GM18951 (cell line): Measurements from ENCODE around the gene POLR2J2.
A peak's percentile ranks its signal among the peaks of the same experiment; 100 is the strongest.
"Not testable (repeated sequence)": the region's sequence is repeated elsewhere in the genome, so short reads cannot be mapped to it uniquely, and the experiment has no call there.

Source experiments
- POLR2A ChIP-seq: IDR thresholded peaks from 4 replicates; pipeline ENCODE4 v1.6.1; 2011; ENCODE audit warnings: mild to moderate bottlenecking; ENCODE audit not compliant: insufficient read length, insufficient read depth; ENCODE audit errors: extremely low read depth
- in situ Hi-C: fragments of 300-500 bp; cut with MboI; formaldehyde crosslinking; loops from one replicate; pipeline ENCODE4 v1.12.0; 2022; ENCODE audit warnings: low sequenced_read_pairs, mixed read lengths, inconsistent platforms; ENCODE audit not compliant: unreplicated experiment

Gene POLR2J2

DNA sequence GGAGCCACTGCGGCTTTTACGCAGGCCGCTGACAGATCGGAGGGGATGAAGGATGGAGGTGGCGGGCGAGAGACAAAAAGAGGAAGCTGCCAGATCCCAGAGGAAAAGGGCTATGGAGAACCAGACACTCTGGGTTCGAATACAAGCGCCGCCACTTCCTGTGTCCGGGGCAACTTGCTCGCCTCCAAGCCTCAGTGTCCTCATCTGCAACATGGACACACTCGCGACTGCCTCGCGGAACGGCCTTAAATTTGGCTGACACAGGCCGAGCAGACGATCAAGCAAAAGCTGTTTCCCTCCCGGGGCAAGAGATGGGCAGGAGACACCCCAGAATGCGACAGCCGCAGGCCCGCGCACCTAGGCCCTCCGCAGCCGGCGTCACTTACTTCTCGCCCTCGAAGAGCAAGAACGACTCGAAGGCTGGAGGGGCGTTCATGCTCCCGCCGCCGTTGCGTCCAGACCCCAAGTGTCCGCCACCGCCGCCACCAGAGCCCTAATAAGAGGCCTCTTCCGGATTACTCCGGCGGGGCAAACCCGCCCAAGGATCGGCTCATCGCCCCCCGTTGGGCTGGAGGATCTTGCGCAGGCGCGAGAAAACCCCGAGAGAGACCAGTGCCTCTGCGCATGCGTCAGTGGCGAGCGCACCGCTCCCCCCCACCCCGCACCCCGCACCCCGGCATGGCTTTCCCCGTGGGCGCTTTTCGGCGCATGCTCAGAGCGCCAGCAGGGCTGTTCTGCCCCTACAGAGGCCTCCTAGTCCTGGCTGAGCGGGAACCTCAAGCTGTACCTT, at the start of gene POLR2J2:
Gene POLR2J2 (minus strand): TSS at position 498 of the 790 bp plus-strand sequence. CDS start 62 bp downstream, at position 436.
- in situ Hi-C loops, result not testable (repeated sequence)
- TF ChIP-seq POLR2A, result peak; percentile 43

DNA sequence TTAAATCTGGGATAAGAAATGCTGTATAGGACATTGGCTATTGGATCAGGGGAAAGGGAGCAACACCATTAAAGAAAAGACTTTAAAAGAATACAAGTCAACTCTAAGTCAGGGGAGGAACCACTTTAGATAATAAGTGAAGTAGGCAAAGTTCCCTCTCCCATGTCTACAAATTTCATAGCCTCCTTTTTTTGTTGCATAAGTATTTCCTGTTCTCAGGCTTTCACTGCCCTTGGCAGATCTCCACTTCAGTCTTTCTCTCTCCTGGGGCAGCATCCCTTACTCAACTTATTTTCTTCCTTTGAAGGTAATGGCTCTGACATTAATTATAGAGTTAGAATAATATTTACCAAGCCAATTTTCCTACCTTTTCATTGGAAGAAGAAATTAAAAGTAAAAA, 47.0 kb upstream of the POLR2J2 start:
- in situ Hi-C loops, result not testable (repeated sequence)

GRCh38 chr7:102715718-102716117, 44.3 kb upstream of the POLR2J2 start:
- in situ Hi-C loops, result not testable (repeated sequence)

DNA sequence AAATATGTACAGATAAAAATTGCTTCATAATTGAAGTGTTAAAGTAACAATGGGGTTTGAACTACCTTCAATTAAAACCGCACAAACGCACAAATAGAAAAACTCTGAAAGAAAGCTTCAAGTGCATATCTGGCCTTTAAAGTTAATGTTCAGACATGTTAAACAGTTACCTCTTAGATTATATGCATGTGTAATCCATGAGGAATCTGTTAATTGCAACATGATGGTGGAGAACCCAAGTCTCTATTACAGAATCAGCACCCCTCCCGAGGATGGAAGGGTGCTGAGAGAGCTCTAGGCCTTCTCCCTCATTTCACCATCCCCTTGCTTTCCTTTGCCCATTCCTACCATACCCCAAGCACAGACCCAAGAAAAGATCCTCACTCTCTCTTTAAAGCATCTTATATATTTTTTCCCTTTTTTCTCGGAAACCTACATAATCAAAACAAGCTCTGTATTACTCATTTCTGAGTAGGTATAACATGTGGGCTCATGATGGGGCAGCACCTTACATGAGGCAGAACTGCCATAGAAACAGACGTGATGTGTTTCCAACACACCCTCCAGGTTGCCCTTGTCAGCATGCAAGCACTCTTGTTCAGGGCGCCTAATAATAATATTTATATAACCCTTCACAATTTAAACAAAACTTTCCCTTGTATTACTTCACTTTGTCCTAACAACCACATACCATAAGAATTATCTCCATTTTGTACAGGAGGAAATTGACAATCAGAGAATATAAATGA, 43.5 kb upstream of the POLR2J2 start:
- in situ Hi-C loops, result not testable (repeated sequence)

DNA sequence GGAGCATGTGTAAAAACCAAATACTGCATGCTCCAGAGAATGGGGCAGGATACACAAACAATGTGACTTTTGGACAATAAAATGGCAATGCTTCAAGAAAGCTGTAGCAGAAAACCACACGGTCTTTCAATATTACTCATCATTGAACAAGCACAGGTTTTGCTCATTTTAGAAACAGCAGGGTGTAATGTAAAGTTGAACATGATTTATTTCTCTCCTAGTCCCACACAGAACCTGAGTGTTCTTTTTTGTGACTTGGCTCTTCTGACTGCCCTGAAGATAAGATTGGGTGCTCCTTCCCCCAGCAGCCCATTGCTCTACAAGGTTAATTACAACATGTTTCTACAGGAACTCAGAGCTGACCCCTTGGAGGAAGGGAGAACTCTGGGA, 42.2 kb upstream of the POLR2J2 start:
- in situ Hi-C loops, result not testable (repeated sequence)

- in situ Hi-C loops, result not testable (repeated sequence)
- TF ChIP-seq POLR2A, result peak; percentile 34
Measured at GRCh38 chr7:102713011-102713690, 41.7 kb upstream of the POLR2J2 start.

- in situ Hi-C loops, result not testable (repeated sequence)
Measured at GRCh38 chr7:102698962-102699750, 27.7 kb upstream of the POLR2J2 start.

GRCh38 chr7:102697642-102698512, 26.4 kb upstream of the POLR2J2 start:
- in situ Hi-C loops, result not testable (repeated sequence)

DNA sequence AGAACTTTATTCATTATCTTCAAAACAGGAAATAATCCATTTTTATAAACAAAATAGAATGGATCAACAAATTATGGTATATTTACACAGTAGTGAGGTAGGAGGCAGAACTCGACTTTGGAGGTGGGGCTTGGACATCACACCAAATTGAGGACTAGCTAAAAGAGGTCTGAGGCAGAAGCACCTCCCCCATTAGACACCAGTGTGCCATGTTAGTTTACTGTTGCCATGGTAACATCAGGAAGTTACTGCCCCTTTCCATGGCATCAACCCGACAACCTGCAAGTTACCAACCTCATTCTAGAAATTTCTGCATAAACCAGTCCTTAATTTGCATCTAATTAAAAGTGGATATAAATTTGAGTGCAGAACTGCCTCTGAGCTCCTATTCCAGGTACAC, 24.5 kb upstream of the POLR2J2 start:
- in situ Hi-C loops, result not testable (repeated sequence)

DNA sequence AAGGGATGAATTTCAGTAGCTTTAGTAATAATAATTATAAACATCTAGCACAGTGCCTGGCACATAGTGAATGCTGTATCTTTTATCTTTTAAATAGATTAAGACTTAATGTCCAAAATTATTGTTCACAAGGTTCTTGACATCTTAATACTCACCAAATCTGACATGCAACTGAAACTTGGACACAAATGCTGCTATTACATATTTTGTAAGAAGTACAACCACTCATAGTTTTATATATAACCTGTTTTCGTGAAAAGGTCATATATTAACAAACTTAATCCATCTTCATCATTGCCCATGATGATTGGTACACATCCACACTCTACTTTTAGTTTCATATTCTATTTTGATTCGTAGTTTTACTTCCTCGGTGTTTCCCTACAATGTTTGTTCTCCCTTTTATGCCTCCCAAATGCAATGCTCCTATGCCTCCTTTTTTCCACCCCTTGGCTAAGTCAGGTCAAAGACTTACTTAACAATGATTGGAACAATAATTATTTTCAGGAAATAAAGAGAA, 23.6 kb upstream of the POLR2J2 start:
- in situ Hi-C loops, result not testable (repeated sequence)

DNA sequence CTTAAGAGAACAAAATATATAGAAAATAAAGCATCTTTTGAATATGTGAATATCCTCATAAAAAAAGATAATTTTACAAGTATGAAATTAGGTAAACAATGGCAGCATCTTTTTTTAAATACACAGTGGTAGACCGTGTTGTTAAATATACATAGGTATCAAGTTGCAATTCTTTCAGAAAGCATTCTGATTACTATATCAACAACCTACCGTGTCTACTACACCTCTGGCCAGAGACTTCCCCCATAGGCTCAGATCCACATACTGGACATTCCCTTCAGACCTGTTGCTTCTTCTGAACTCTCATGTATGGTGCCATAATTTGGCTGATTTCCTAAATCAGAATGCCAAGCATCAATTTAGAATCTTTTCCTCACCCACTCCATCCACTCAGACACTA, 22.5 kb upstream of the POLR2J2 start:
- in situ Hi-C loops, result not testable (repeated sequence)

DNA sequence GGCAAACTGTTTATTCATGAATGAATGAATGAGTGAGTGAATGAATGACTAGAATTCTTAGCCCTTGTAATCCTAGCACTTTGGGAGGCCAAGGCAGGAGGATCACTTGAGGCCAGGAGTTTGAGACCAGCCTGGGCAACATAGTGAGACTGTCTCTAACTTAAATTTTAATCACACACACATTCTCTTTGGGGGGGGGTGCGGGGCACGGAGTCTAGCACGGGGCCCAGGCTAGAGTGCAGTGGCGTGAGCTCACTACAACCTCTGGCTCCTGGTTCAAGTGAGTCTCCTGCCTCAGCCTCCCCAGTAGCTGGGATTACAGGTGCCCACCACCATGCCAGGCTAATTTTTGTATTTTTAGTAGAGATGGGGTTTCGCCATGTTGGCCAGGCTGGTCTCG, 19.1 kb upstream of the POLR2J2 start:
- in situ Hi-C loops, result not testable (repeated sequence)

- in situ Hi-C loops, result not testable (repeated sequence)
Measured at GRCh38 chr7:102689436-102690282, 18.2 kb upstream of the POLR2J2 start.

DNA sequence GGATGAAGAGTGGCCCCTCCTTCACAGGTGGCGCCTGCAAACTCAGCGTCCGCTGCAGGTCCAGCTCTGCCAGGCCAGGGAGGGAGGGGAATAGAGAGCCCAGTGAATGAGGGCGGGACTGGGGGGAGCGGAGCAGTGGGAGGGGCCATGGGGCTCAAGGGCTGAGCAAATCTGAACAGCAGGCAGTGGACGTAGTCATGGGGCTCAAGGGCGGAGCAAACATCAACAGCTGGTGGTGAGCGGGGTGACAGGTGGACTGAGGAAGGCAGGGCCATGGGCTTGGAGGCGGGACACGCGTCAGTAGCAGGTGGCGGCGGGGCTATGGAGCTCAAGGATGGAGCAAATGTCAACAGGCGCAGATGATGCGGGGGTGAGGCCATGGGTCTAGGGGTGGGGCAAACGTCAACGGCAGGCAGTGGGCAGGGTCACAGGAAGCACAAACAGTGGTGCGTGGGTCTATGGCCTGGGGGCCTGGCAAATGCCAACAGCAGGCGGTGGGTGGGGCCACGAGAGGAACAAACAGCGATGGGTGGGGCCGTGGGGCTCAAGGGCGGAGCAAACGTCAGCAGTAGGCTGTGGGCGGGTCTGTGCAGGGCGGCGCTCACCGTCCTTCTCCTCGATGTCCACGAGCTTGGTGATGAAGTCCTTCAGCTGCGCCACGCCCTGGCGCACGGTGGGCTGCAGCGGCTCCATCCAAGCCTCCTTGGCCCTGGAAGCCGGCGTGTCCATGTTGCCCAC, 17.0 kb upstream of the POLR2J2 start:
- in situ Hi-C loops, result not testable (repeated sequence)

DNA sequence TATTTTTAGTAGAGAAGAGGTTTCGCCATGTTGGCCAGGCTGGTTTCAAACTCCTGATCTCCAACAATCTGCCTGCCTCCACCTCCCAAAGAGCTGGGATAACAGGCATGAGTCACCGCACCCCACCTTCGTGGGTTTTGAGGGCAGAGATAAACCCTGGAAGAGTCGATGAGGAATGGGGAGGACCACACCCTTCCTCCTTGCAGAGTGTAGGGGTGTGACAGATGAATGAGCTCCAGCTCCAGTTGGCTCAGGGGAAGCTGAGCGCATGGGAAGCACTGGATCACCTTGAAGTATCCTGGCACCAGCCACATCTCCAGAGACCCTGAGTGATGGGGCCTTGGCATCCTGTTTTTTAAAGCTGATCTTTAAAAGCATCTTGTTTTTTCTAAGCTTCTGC, 11.1 kb upstream of the POLR2J2 start:
- in situ Hi-C loops, result not testable (repeated sequence)

- in situ Hi-C loops, result not testable (repeated sequence)
Measured at GRCh38 chr7:102680780-102681179, 9.3 kb upstream of the POLR2J2 start.

- in situ Hi-C loops, result not testable (repeated sequence)
Measured at GRCh38 chr7:102675545-102675944, 4.1 kb upstream of the POLR2J2 start.
